Subcutaneous adipose tissue (tissue), 4 donors: Measurements from ENCODE around the gene CSF2RB. TPM values are rescaled to one million over a fixed set of nuclear protein-coding genes. Genes with fewer than 3 reads are reported as not detected.

Source experiments
- total RNA-seq, 4 donors: library from RNA; depleted of rRNA; stranded (reverse); fragments of >200 nt; gene quantifications; one replicate each; pipeline ENCODE4 v1.1.0, GENCODE V29; 2016
- TF ChIP-seq, protein P1 (sequence below): fragments of 450-650 bp; IDR thresholded peaks from one replicate; pipeline ENCODE4 v1.5.1; 2016; ENCODE audit warnings: low read depth, mild to moderate bottlenecking, control low read depth, antibody characterized with exemption, moderate library complexity

CSF2RB gene
- 10 to 100 TPM in 2 of 4 donors, 1 to 10 TPM in 2; 5.8 to 11.7 (median 10.5) TPM for total RNA-seq

DNA sequence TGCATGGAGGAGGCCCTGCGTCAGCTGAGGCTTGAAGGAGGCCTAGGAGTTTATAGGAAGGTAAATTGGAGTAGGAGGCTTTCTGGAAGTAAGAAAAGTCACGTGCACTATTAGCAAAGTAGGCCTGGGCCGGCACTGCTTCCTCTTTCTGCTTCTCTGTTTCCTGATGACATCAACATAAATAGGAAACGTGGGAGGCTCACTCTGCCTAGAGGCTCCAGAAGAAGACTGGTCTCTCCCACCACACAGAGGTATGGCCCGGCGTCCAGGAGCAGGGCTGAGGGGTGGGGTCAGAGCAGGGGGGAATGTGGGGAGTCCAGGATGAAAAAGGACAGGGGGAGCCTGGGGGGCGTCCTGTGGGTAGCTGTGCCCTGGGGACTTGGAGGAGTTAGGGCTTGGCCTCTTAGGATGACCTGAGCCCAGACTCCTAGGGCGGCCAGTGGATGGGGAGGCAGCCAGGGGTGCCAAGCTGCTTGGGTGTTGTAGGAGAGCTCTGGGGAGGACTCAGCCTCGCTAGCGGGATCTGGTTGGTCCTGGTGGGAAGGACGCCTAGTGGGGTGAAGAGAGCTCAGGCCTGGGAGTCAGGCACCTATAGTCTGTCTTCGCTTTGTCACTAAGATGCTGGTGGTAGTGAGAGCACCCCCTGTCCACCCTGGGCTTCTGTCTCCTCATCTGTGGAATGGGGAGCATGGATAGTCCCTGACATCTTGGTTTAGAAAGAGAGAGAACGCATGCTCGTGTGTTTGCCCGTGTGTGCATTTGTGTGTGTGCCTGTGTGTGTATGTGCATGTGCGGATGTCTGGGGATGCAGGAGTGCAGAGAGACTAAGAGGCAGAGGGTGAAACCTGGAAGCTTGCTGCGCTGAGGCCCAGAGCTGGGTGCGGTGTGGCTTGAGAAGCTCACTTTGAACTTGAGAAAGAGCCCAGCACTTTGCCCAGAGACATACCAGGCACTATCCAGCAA, at the start of gene CSF2RB:
Gene CSF2RB, plus strand, starts transcription at position 202 of the 963 bp plus-strand sequence. CDS start 8,580 bp downstream, outside the sequence.
- TF ChIP-seq, protein P1, sequence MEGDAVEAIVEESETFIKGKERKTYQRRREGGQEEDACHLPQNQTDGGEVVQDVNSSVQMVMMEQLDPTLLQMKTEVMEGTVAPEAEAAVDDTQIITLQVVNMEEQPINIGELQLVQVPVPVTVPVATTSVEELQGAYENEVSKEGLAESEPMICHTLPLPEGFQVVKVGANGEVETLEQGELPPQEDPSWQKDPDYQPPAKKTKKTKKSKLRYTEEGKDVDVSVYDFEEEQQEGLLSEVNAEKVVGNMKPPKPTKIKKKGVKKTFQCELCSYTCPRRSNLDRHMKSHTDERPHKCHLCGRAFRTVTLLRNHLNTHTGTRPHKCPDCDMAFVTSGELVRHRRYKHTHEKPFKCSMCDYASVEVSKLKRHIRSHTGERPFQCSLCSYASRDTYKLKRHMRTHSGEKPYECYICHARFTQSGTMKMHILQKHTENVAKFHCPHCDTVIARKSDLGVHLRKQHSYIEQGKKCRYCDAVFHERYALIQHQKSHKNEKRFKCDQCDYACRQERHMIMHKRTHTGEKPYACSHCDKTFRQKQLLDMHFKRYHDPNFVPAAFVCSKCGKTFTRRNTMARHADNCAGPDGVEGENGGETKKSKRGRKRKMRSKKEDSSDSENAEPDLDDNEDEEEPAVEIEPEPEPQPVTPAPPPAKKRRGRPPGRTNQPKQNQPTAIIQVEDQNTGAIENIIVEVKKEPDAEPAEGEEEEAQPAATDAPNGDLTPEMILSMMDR = no peak

DNA sequence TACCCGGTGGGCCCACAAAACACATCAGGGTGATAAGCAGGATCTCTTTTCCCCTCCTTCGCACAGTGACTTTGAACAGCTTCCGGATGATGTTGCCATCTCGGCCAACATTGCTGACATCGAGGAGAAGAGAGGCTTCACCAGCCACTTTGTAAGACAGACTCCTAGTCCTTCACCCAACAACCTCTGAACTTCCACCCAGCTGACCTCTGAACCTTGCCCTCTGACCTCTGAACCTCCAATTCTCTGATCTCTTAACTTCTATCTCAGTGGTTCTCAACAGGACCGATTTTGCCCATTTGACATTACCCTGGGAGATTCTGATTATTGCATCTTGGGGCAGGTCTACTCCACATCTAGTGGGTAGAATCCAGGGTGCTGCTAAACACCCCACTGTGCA, 49.4 kb upstream of the CSF2RB start:
- TF ChIP-seq, protein P1 = no peak

DNA sequence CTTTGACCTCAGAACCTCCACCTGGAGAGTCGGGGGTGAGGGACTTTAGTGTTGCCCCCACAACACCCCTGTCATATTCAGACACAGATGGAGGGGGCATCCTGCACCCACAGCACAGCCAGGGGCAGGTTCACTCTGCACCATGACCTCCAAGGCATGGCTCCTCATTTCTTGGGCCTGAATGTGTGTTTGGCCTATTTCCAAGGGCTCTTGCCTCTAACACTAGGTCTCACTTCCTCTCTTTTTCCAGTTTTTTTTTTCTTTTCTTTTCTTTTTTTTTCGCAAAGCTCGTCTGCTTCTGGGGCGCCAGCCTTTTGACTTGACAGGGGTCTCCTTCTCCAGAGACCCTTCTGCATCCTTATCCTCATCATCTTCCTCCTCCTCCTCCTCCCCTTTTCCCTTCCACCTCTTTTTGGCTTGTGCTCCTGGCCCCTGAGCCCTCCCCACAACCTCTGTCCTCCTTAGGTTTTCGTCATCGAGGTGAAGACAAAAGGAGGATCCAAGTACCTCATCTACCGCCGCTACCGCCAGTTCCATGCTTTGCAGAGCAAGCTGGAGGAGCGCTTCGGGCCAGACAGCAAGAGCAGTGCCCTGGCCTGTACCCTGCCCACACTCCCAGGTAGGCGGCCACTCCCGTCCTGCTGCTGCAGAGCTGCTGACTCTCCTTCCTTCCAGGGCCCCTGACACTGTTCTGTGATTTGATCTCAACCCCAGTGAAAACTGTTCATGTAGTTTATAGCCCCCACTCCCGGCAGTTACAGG, 48.8 kb upstream of the CSF2RB start:
- TF ChIP-seq, protein P1 = no peak

DNA sequence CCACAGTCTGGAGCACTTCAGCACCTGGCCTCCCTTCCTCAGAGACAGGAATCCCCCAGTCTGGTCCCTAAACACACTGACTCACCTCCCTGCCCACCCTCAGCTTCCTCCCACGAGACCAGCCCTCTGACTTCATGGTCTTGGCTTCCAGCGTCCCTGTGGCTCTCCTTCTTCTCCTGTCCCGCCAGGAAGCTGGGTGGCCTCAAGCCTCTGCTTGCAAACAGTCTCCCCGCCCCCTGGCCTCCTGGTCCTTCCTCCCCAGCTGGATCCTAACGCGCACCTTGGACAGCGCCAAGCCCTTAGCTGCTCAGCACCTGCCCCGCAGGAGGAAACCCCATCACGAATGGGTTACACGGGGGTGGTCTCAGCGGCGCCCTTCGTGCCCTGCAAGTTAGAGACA, 48.1 kb upstream of the CSF2RB start:
- TF ChIP-seq, protein P1 = no peak

DNA sequence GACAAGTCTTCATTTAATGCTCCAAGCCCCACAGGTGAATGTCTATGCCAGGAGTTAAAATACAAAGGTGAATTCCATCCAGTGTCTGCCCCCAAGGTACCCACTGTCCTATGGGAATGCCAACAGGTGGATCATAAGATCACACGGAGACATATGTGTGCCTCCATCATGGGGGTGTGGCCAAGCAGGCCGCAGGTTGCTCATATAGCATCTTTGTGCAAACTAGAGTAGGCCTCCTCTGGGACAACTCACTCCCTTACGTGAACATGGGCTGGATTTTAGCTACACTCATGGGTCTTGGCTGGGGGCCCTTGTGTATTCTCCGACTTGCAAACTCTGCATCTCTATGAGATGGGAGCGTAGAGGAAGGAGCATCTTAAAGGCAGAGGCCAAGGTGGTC, 45.7 kb upstream of the CSF2RB start:
- TF ChIP-seq, protein P1 = no peak

DNA sequence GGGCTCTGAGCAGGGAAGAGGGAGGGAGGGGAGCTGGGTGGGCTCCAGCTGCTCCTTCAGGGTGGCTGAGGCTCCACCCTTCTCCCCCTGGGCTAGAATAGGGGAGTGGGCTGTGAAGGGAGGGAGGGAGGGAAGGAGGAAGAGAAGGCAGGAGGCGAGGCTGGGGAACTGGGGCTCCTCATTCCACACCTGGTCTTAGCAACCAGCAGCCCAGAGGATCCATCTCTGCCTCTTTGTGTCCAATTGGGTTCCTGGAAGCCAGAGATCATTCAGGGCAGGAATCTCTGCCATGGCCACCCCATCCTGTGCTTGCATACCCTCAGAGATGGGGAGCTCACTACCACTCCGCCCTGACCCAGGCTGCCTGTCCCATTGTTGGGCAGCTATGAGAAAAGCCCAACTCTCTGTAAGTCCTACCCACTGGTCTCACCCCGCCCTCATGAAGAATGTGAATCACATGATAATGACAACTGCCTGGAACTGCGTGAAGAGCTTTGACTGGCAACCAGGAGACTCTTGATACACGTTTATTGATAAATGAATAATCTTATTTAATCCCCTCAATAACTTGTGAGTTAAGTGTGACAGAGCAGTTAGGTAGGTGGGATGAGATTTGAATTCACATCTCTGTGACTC, 44.8 kb upstream of the CSF2RB start:
- TF ChIP-seq, protein P1 = no peak
